ENCODE measurements around the gene DSC2.

DNA sequence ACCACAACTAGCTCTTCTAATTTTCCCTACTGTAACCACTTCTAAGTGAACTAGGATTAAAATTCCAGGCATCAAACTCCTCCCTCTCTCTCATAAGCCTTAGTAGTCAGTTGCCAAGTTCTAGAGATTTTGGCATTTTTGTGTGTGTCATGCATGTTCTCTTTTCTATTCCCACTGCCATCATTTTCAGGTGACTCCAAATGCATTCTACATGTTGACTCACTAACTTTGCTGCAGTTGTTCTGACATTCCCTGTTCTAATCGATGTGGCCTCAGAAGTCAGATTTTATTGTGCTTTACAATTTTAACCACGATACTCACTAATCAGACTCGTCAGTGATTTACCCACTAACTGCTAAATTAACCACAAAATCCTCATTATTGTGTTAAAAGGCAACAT lies 47.1 kb upstream of the DSC2 start:
- TF ChIP-seq POLR2A (IDR thresholded peaks at IDR 0.05): no peak
- TF ChIP-seq, protein P1, sequence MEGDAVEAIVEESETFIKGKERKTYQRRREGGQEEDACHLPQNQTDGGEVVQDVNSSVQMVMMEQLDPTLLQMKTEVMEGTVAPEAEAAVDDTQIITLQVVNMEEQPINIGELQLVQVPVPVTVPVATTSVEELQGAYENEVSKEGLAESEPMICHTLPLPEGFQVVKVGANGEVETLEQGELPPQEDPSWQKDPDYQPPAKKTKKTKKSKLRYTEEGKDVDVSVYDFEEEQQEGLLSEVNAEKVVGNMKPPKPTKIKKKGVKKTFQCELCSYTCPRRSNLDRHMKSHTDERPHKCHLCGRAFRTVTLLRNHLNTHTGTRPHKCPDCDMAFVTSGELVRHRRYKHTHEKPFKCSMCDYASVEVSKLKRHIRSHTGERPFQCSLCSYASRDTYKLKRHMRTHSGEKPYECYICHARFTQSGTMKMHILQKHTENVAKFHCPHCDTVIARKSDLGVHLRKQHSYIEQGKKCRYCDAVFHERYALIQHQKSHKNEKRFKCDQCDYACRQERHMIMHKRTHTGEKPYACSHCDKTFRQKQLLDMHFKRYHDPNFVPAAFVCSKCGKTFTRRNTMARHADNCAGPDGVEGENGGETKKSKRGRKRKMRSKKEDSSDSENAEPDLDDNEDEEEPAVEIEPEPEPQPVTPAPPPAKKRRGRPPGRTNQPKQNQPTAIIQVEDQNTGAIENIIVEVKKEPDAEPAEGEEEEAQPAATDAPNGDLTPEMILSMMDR (IDR thresholded peaks at IDR 0.05): no peak

Measured in testis (tissue), 2 donors.